MCF 10A (cell line): Measurements from ENCODE around the gene CHD5. TPM values are rescaled to one million over a fixed set of nuclear protein-coding genes. Genes with fewer than 3 reads are reported as not detected.

Experiments
- BruUV-seq: library from RNA; stranded (reverse); fragments of 400-500 nt; replicated peaks from 2 replicates; lab custom pipeline; 2021; lab: Mats Ljungman, UMichigan
- CTCF ChIA-PET: fragments of 300-600 bp; sonication (Branson Sonifier 250); formaldehyde crosslinking; extraction: SDS; loops from one replicate; lab custom pipeline; 2021; ENCODE audit warnings: antibody characterized with exemption, inconsistent platforms; lab: Yijun Ruan, JAX
- POLR2A ChIA-PET: fragments of 300-600, 350-650 bp; sonication (Branson Sonifier 250); formaldehyde crosslinking; extraction: SDS; loops from one replicate; lab custom pipeline; 2020; ENCODE audit warnings: antibody characterized with exemption, inconsistent platforms; lab: Yijun Ruan, JAX
- DNase-seq: peaks from one replicate; pipeline ENCODE4 v3.0.0-alpha.2; 2018; ENCODE audit not compliant: unreplicated experiment
- H3K27ac Mint-ChIP-seq: one replicate; pipeline ENCODE4 v1.8.0; 2022; ENCODE audit warnings: mild to moderate bottlenecking, low read depth, mixed read lengths; ENCODE audit not compliant: unreplicated experiment
- H3K27me3 Mint-ChIP-seq: one replicate; pipeline ENCODE4 v1.8.0; 2022; ENCODE audit warnings: mixed read lengths; ENCODE audit not compliant: insufficient read depth, unreplicated experiment
- H3K36me3 Mint-ChIP-seq: one replicate; pipeline ENCODE4 v1.8.0; 2022; ENCODE audit warnings: mild to moderate bottlenecking, moderate library complexity, mixed read lengths; ENCODE audit not compliant: insufficient read depth, unreplicated experiment
- H3K4me1 Mint-ChIP-seq: one replicate; pipeline ENCODE4 v1.8.0; 2022; ENCODE audit warnings: mixed read lengths; ENCODE audit not compliant: insufficient read depth, unreplicated experiment
- H3K4me3 Mint-ChIP-seq: one replicate; pipeline ENCODE4 v1.8.0; 2022; ENCODE audit warnings: mild to moderate bottlenecking, moderate library complexity, mixed read lengths; ENCODE audit not compliant: unreplicated experiment
- H3K9me3 Mint-ChIP-seq: one replicate; pipeline ENCODE4 v1.8.0; 2022; ENCODE audit warnings: mixed read lengths; ENCODE audit not compliant: unreplicated experiment
- CTCF ChIP-seq: fragments of 200-600 bp; IDR thresholded peaks from one replicate; pipeline ENCODE4 v1.8.0; 2022; ENCODE audit warnings: antibody characterized with exemption, mild to moderate bottlenecking; ENCODE audit not compliant: unreplicated experiment
- intact Hi-C: fragments of 100-400 bp; cut with micrococcal nuclease; formaldehyde crosslinking; loops from 2 replicates; pipeline ENCODE4 v1.14.1; 2022
- total RNA-seq: library from RNA; stranded (reverse); gene quantifications from 2 replicates; pipeline ENCODE4 v1.2.3, GENCODE V29; 2022

Gene CHD5
- total RNA-seq, 1 experiment from 2014 or later: 0.07 TPM

GRCh38 chr1:6126521-6127067 is 53.5 kb downstream of the CHD5 start:
- H3K27ac Mint-ChIP-seq: no peak overlapping the region
- H3K27me3 Mint-ChIP-seq: no peaks in the 10 kb centered on the region
- no peaks in the 10 kb centered on the region for H3K4me1 Mint-ChIP-seq
- intact Hi-C loops: no loop called here
- ChIA-PET POLR2A (no interaction called here), CTCF (interaction anchor here (0.7 kb wide), 1 partner anchor 1048 kb away, joined by 4 read pairs; no protein-coding TSS in a partner anchor)
- H3K9me3 Mint-ChIP-seq: no peaks in the 10 kb centered on the region
- no TSS peak for BruUV-seq
- no peak for DNase-seq
- no peaks in the 10 kb centered on the region for H3K36me3 Mint-ChIP-seq
- TF ChIP-seq CTCF: no peak
- H3K4me3 Mint-ChIP-seq: no peak overlapping the region

GRCh38 chr1:6126028-6126427 is 54.1 kb downstream of the CHD5 start:
- no peak for DNase-seq
- intact Hi-C loops: no loop called here
- no peak for TF ChIP-seq CTCF
- no peaks in the 10 kb centered on the region for H3K36me3 Mint-ChIP-seq
- BruUV-seq: no TSS peak
- no peaks in the 10 kb centered on the region for H3K4me1 Mint-ChIP-seq
- POLR2A ChIA-PET: interaction anchor here (0.6 kb wide), 1 partner anchor 167 kb away, joined by 3 read pairs; no protein-coding TSS in a partner anchor
- CTCF ChIA-PET: interaction anchor here (1.0 kb wide), 1 partner anchor 73 kb away, joined by 3 read pairs; no protein-coding TSS in a partner anchor
- H3K27ac Mint-ChIP-seq: no peak overlapping the region
- no peaks in the 10 kb centered on the region for H3K27me3 Mint-ChIP-seq
- H3K4me3 Mint-ChIP-seq: no peak overlapping the region
- no peaks in the 10 kb centered on the region for H3K9me3 Mint-ChIP-seq

DNA sequence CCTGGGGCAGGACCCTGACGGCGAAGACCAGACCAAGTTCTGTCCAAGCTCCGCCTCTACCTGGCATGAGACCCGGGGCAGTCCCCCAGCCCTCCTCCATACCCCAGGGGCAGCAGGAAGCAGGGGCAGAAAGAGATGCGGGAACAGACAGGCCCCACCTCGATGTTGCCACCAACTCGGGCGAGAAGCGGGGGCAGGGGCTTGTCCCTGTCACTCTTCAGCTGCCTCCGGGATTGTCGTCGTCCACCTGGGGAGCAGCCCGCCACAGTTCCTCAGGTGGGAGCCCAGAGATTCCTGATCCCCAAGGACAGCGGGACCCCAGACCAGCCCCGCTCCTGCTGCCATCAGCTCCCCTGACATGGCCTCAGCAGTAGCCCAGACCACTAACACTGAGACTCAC is 54.8 kb downstream of the CHD5 start:
- intact Hi-C loops: no loop called here
- POLR2A ChIA-PET: interaction anchor here (0.6 kb wide), 1 partner anchor 168 kb away, joined by 3 read pairs; no protein-coding TSS in a partner anchor

More for the DNA sequence above, 54.8 kb downstream of the CHD5 start:
- BruUV-seq: no TSS peak
- Mint-ChIP-seq H3K27ac (no peak overlapping the region), H3K27me3 (no peaks in the 10 kb centered on the region), H3K36me3 (no peaks in the 10 kb centered on the region), H3K4me1 (no peaks in the 10 kb centered on the region), H3K9me3 (no peaks in the 10 kb centered on the region), H3K4me3 (no peak overlapping the region)
- TF ChIP-seq CTCF: no peak
- CTCF ChIA-PET: interaction anchor here (1.0 kb wide), 1 partner anchor 72 kb away, joined by 3 read pairs; no protein-coding TSS in a partner anchor
- no peak for DNase-seq
